ENCODE results near the gene C11orf68. TPM values are rescaled to one million over a fixed set of nuclear protein-coding genes. Genes with fewer than 3 reads are reported as not detected.

C11orf68 gene
- total RNA-seq, 2 donors from 2014 or later = 29.9 to 31.8 TPM

- peak; percentile 99 for DNase-seq
- intact Hi-C loops (cut with DNase I) = loop anchor here in 1 of 2 donors (5.0 kb wide), 1 partner anchor 43 kb away; the partner anchor contains the start of gene SART1
- ATAC-seq = peak; percentile 93 to 95
Observed at GRCh38 chr11:65919141-65919572, 295 bp upstream of the C11orf68 start, which contains the start of gene DRAP1. Gene DRAP1, plus strand, starts transcription at chr11:65919426. Its CDS starts 76 bp downstream, at chr11:65919502.

- intact Hi-C loops (cut with DNase I) = loop anchor here in 1 of 2 donors (2.0 to 5.0 kb wide), 2 partner anchors 27 to 45 kb away; partner anchors contain the start of genes CCDC85B and SART1
- DNase-seq (peak; percentile 33), ATAC-seq (no peak)
Observed at GRCh38 chr11:65917434-65918210, 1.2 kb downstream of the C11orf68 start.

- no peak for ATAC-seq
- no peak for DNase-seq
- intact Hi-C loops (cut with DNase I) = loop anchor here in 1 of 2 donors (2.0 to 5.0 kb wide), 2 partner anchors 26 to 45 kb away; partner anchors contain the start of genes CCDC85B and SART1
Observed at GRCh38 chr11:65917077-65917433, 1.8 kb downstream of the C11orf68 start.

- ATAC-seq (no peak), DNase-seq (no peak)
Observed at GRCh38 chr11:65916391-65916790, 2.5 kb downstream of the C11orf68 start.

GRCh38 chr11:65915821-65916251 is 3.0 kb downstream of the C11orf68 start:
- intact Hi-C loops (cut with DNase I) = loop anchor here in 1 of 2 donors (2.0 to 5.0 kb wide), 2 partner anchors 25 to 46 kb away; partner anchors contain the start of genes CCDC85B and SART1
- ATAC-seq (peak; percentile 7 to 68), DNase-seq (peak; percentile 88)

More at GRCh38 chr11:65916391-65916790, 2.5 kb downstream of the C11orf68 start:
- intact Hi-C loops (cut with DNase I) = loop anchor here in 1 of 2 donors (2.0 to 5.0 kb wide), 2 partner anchors 26 to 46 kb away; partner anchors contain the start of genes CCDC85B and SART1

GRCh38 chr11:65915101-65915820 is 3.6 kb downstream of the C11orf68 start:
- intact Hi-C loops (cut with DNase I) = loop anchor here in 1 of 2 donors (5.0 kb wide), 1 partner anchor 47 kb away; the partner anchor contains the start of gene SART1
- no peak for DNase-seq
- no peak for ATAC-seq

GRCh38 chr11:65912845-65913244 is 6.0 kb downstream of the C11orf68 start:
- intact Hi-C loops (cut with DNase I) = no loop called here
- DNase-seq = no peak
- no peak for ATAC-seq

GRCh38 chr11:65911682-65912568 is 6.9 kb downstream of the C11orf68 start:
- DNase-seq (peak; percentile 66), ATAC-seq (peak; percentile 20 to 72)
- intact Hi-C loops (cut with DNase I) = no loop called here

- intact Hi-C loops (cut with DNase I) = no loop called here
- no peak for DNase-seq
- ATAC-seq = no peak
Observed at GRCh38 chr11:65907878-65908277, 11.0 kb downstream of the C11orf68 start.

- DNase-seq (no peak), ATAC-seq (no peak)
- intact Hi-C loops (cut with DNase I) = no loop called here
Observed at GRCh38 chr11:65906602-65907001, 12.3 kb downstream of the C11orf68 start.

GRCh38 chr11:65903715-65904114 is 15.1 kb downstream of the C11orf68 start:
- DNase-seq (no peak), ATAC-seq (no peak)
- intact Hi-C loops (cut with DNase I) = no loop called here

GRCh38 chr11:65903068-65903481 is 15.8 kb downstream of the C11orf68 start:
- no peak for DNase-seq
- intact Hi-C loops (cut with DNase I) = no loop called here
- no peak for ATAC-seq

- intact Hi-C loops (cut with DNase I) = no loop called here
- no peak for DNase-seq
- no peak for ATAC-seq
Observed at GRCh38 chr11:65900899-65901180, 18.0 kb downstream of the C11orf68 start.

- DNase-seq (peak; percentile 94), ATAC-seq (peak; percentile 91 to 93)
- intact Hi-C loops (cut with DNase I) = no loop called here
Observed at GRCh38 chr11:65900125-65900898, 18.6 kb downstream of the C11orf68 start, which contains the start of gene FOSL1. Gene FOSL1, minus strand, starts transcription at chr11:65900388. Its CDS starts 49 bp downstream, at chr11:65900339.

- peak; percentile 83 for DNase-seq
- peak; percentile 48 to 80 for ATAC-seq
- intact Hi-C loops (cut with DNase I) = no loop called here
Observed at GRCh38 chr11:65899356-65900124, 19.3 kb downstream of the C11orf68 start.

GRCh38 chr11:65898656-65899355 is 20.1 kb downstream of the C11orf68 start:
- intact Hi-C loops (cut with DNase I) = no loop called here
- no peak for ATAC-seq
- no peak for DNase-seq

GRCh38 chr11:65897020-65897471 is 21.8 kb downstream of the C11orf68 start:
- intact Hi-C loops (cut with DNase I) = no loop called here
- ATAC-seq (no peak), DNase-seq (no peak)

Data from left cardiac atrium (tissue), 4 donors.